Activated T-cell treated with anti-CD3 and anti-CD28 coated beads for 24 hours (primary cell): ENCODE measurements around the gene DDIT3.

Experiments used
- DNase-seq: peaks from one replicate; pipeline ENCODE4 v3.0.0-alpha.2; 2020; ENCODE audit warnings: low read depth

DDIT3 gene

DNA sequence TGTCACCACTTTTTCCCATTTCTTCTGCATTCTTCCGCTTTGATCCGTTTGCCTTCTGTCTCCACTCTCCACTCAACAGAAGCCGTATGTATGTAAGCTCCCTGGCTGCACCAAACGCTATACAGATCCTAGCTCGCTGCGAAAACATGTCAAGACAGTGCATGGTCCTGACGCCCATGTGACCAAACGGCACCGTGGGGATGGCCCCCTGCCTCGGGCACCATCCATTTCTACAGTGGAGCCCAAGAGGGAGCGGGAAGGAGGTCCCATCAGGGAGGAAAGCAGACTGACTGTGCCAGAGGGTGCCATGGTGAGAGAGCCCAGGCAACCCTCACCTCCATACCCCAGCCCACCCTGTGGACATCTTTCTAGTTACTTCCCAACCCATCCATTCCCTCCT is 52.4 kb downstream of the DDIT3 start:
- no peak for DNase-seq

DNA sequence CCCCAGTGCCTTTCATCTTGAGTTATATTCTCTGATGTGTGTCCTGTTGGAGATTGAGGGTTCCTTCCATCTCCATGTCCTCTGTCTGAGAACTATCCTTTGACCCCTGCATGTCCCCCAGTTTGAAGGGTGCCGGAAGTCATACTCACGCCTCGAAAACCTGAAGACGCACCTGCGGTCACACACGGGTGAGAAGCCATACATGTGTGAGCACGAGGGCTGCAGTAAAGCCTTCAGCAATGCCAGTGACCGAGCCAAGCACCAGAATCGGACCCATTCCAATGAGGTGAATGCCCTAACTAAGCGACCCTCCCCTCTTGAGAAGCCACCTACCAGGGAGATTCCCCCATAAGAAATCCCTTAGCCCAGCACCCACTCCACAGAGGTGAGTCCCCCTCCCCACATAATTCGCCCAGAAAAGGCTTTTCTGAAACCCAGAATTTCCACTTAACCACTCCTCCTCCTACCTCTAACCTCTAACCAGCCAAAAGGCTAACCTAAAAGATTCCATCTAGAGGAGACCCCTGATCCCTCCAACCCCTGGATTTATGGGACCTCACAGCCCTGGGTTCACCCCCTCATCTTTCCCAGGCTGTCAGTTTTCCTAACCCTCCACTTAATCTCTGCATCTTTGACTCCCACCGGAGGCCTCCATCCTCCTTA is 53.0 kb downstream of the DDIT3 start:
- no peak for DNase-seq
